B cell (primary cell): ENCODE measurements around the gene CPLANE2.

Experiments used
- EZH2 ChIP-seq: IDR thresholded peaks from 2 replicates; pipeline ENCODE4 v1.6.1; 2012; ENCODE audit warnings: borderline replicate concordance, low read depth, mild to moderate bottlenecking, moderate library complexity, low read length; ENCODE audit not compliant: insufficient read depth, poor library complexity, severe bottlenecking
- TF ChIP-seq, protein P1 (sequence below): fragments of 200-600 bp; IDR thresholded peaks from one replicate; pipeline ENCODE4 v1.8.0; 2022; ENCODE audit warnings: antibody characterized with exemption, mild to moderate bottlenecking

DNA sequence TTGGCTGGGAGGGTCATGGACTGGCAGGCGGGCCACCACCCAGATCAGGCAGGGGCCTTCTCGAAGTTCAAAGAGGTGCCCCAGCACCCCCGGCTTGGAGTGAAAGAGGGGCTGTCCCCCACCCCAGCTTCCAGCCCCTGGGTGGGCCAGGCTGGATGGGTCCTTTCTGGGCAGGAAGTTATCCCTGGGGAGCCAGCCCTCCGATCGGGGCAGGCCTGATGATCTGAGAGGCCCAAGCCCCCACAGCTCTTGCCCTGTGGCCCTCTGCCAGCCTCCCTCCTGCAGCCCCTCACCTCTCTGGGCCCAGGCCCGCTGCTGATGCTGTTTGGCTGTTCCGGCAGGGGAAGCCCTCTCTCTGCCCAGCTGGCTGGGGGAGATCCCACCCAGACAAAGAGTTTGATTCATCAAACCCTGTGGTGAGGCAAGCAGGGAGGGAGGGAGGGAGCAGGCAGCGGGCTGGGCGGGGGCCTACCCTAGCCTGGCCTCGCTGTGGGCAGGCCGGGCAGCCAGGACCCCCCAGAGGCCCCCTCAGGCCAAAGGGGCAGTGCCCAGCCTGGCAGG is 27.1 kb downstream of the CPLANE2 start:
- TF ChIP-seq, protein P1, sequence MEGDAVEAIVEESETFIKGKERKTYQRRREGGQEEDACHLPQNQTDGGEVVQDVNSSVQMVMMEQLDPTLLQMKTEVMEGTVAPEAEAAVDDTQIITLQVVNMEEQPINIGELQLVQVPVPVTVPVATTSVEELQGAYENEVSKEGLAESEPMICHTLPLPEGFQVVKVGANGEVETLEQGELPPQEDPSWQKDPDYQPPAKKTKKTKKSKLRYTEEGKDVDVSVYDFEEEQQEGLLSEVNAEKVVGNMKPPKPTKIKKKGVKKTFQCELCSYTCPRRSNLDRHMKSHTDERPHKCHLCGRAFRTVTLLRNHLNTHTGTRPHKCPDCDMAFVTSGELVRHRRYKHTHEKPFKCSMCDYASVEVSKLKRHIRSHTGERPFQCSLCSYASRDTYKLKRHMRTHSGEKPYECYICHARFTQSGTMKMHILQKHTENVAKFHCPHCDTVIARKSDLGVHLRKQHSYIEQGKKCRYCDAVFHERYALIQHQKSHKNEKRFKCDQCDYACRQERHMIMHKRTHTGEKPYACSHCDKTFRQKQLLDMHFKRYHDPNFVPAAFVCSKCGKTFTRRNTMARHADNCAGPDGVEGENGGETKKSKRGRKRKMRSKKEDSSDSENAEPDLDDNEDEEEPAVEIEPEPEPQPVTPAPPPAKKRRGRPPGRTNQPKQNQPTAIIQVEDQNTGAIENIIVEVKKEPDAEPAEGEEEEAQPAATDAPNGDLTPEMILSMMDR = no peak
- no peak for TF ChIP-seq EZH2
